ENCODE results near the gene NFILZ. TPM values are rescaled to one million over a fixed set of nuclear protein-coding genes. Genes with fewer than 3 reads are reported as not detected.
"Not testable (repeated sequence)": the region's sequence is repeated elsewhere in the genome, so short reads cannot be mapped to it uniquely, and the experiment has no call there.

The NFILZ gene
- total RNA-seq, 1 experiment from 2014 or later, result not detected

- DNase-seq (ENCODE audit: low read depth), result no peak
Observed at GRCh38 chr19:8611391-8611876, 19.0 kb upstream of the NFILZ start.

DNA sequence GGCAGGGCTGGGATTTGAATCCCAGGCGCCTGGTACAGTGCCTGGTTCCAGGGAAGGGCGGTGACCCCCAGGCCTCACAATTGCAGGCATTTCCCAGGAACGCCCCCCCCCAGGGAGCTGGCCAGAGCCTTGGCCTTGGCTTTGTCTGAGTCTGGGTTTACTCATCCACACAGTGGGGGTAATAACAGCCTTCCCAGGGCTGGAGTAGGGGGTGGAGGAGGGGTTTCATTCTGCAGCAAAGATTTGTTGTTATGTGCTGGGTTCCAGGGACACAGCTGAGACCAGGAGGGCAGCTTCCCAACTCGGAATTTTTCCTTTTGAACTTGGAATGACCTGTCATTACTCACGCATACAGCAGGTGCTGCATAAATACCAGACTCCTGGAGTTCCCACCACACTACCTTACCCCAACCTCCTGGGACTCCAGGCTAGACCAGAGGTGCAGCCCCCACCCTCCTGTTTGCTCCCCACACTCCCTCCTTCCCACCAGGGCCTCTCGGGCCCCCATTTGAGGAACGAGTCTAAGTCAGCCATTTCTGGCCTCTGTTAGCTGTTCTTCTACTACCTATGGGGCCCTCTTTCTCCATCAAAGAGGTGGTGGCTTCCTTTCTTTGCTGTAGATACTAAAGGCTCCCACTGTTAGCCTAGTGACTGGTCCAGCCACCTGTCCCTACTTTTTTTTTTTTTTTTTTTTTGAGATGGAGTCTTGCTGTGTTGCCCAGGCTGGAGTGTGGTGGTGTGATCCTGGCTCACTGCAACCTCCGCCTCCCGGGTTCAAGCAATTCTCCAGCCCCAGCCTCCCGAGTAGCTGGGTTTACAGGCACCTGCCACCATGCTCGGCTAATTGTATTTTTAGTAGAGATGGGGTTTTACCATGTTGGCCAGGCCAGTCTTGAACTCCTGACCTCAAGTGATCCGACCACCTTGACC is 18.3 kb upstream of the NFILZ start:
- peak; percentile 88 for DNase-seq (ENCODE audit: low read depth)

DNA sequence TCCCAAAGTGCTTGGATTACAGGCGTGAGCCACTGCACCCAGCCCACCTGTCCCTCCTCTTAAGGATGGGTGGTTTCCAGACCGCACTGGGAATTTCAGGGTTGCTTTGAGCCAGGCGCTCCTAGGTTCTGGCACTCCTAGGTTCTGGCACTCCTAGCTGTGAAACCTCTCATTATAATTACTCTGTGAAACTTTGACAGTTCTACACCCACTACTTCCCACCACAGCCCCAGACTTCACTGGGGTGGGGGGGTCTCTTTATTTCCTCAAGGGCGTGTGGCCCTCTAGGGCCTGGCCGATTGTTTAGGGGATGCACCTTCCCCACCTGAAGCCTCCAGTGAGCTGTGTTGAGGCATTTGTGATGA is 17.6 kb upstream of the NFILZ start:
- no peak for DNase-seq (ENCODE audit: low read depth)

DNA sequence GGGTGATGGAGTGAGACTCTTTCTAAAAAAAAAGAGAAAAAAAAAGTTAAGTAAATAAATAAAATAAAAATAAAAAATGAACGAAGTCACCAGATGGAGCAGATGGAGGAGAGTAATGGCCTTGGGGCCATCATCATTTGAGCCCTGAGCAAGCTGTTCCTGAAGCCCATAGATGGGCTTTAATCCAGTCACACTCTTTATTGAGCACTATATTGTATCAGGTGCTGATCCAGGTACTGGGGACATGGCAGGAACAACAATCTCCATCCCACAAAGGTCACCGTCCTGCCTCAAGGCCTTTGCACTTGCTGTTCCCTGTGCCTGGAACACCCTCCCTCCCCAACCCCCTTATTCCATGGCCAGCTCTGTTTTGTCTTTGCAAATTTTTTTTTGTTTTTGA is 16.0 kb upstream of the NFILZ start:
- no peak for DNase-seq (ENCODE audit: low read depth)

DNA sequence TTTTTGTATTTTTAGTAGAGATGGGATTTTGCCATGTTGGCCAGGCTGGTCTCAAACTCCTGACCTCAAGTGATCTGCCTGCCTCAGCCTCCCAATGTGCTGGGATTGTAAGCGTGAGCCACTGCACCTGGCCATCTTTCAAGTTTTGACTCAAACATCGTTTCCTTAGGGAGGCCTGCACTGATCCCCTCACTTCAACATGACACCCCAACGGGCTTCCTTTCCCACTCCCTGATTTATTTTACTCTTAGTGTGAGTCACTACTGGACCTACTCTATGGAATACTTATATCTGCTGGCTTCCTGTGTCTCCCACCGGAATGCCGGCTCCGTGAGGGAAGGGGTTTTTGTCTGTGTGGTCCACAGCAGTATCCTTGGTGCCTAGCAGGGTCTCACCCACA is 15.4 kb upstream of the NFILZ start:
- peak; percentile 77 for DNase-seq (ENCODE audit: low read depth)

- DNase-seq (ENCODE audit: low read depth), result peak; percentile 67
Observed at GRCh38 chr19:8615813-8616596, 14.4 kb upstream of the NFILZ start.

DNA sequence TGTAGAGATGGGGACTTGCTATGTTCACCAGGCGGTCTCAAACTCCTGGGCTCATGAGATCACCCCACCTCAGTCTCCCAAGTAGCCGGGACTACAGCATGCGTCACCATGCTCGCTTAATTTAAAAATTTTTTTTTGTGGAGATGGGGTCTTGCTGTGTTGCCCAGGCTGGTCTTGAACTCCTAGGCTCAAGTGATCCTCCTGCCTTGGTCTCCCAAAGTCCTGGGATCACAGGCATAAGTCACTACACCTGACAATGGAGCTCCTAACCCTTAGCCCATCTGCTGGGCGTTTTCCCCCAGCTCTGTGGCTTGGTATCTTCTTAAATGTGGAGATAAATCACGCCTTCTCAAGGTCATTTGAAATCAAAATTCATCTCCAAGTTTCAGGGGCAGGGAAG is 13.6 kb upstream of the NFILZ start:
- DNase-seq (ENCODE audit: low read depth), result no peak

DNA sequence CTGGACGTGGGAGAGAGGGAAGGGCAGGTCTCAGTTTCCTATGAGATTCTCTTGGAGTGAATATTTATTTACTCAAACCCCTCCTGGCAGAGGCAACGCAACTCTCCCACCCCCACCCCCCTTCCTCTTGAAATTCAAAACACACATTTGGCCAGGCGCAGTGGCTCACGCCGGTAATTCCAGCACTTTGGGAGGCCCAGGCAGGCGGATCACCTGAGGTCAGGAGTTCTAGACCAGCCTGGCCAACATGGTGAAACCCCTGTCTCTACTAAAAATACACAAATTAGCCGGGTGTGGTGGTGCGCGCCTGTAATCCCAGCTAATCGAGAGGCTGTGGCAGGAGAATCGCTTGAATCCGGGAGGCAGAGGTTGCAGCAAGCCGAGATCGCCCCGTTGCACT is 13.1 kb upstream of the NFILZ start:
- not testable (repeated sequence) for DNase-seq (ENCODE audit: low read depth)

GRCh38 chr19:8617984-8618383 is 12.4 kb upstream of the NFILZ start:
- no peak for DNase-seq (ENCODE audit: low read depth)

DNA sequence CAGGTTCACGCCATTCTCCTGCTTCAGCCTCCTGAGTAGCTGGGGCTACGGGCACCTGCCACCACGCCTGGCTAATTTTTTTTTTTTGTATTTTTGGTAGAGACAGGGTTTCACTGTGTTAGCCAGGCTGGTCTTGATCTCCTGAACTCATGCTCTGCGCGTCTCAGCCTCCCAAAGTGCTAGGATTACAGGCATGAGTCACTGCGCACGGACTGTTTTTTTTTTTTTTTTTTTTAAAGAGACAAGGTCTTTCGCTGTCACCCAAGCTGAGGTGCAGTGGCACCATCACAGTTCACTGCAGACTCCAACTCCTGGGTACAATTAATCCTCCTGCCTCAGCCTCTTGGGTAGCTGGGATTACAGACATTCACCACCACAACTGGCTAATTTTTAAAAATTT is 11.7 kb upstream of the NFILZ start:
- peak; percentile 70 for DNase-seq (ENCODE audit: low read depth)

- peak; percentile 35 for DNase-seq (ENCODE audit: low read depth)
Observed at GRCh38 chr19:8622886-8623285, 7.5 kb upstream of the NFILZ start.

- peak; percentile 37 for DNase-seq (ENCODE audit: low read depth)
Observed at GRCh38 chr19:8626842-8627241, 3.6 kb upstream of the NFILZ start.

DNA sequence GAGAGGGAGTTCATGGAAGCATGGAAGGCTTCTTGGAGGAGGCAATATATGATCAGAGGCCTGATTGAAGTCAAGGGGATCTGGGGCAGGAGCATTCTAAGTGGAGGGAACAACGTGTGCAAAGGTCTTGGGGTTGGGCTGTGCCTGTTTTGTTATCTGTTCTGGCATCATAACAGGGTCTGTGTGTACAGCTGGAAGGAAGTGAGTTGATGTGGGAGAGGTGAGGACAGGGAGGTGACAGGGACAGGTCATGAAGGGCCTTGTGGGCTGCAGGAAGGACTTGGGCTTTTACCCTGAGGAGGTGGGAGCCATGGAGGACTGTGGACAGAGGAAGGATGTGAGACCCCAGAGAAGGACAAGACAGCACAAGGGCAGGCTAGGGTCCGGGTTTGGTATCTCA is 1.2 kb upstream of the NFILZ start:
- no peak for DNase-seq (ENCODE audit: low read depth)

DNA sequence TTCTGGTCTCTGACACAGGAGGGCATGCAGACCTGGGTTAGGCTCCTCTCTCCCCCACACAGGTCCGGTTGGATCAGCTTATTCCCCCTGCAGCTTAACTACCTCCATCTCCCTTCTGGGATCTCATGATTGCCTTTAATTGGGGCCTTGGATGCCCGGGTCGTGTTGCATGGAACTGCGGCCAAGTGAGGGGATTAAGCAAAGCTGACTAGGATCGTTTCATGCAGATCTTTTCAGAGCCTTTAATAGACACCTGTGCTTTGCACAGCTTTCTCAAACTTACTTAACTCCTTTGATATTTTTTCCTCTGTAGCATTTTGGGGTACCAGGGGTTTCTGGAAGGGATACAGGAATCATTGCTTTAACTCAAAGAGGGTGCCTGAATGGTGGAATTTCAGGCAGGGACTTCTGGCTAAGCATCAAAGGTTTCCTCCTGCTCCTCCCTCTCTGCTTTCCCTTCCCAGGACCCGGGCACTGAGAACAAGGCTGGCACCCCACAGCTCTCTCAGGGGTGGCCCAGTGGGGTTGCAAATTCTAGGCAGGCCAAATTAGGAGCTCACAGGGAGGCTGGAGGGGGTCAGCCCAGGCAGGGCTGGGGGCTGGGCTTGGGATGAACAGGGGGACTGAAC is 477 bp downstream of the NFILZ start:
- no peak for DNase-seq (ENCODE audit: low read depth)

DNA sequence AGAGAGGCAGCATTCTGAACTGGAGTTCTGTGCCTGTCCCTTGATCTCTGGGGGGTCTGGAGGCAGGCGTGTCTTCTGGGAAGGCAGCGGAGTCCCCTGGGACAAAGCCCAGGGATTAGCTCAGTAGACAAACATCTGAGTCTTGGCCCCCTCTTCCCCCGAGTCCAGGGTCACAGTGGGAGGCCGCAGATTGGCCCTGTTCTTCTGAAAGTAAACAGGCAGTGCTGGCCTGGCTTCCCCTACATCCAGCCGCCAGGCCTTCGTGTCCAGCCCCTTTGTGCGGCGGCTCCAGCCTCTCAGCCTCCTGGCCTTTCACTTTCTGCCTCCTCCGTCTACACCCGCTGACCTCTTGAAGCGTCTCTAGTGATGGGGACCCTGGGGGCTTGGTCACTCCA is 989 bp downstream of the NFILZ start:
- peak; percentile 34 for DNase-seq (ENCODE audit: low read depth)

GRCh38 chr19:8635422-8635821 is 5.0 kb downstream of the NFILZ start:
- DNase-seq (ENCODE audit: low read depth), result peak; percentile 92

GRCh38 chr19:8637070-8637469 is 6.6 kb downstream of the NFILZ start:
- peak; percentile 73 for DNase-seq (ENCODE audit: low read depth)

GRCh38 chr19:8638078-8638619 is 7.7 kb downstream of the NFILZ start:
- peak; percentile 82 for DNase-seq (ENCODE audit: low read depth)

DNA sequence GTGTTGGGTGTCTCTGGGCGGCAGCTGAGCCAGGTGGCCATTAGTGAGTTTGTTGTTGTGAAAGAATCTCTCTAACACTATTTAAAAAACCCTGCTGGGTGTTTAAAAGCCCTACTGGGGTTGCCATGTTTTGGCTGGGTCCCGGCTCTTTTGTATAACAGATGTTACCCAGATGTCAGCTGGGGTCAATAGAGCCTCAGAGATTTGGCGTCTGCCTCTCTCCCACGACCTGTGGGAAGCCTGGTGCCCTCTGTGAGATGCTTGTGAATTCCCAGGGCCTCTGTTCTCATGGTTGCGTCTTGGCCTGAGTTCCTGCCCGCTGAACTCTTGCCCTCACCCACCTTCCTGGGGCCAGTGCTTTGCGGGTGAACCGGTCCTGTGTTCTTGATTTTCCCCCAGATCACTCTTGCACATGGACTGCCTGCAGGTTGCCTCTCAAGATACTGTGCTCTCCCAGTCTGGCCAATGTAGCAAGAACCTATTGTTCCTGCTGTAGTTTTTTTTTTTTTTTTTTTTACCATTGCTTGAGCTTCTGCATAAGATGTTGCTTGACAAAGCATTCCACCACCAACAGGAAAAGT is 9.5 kb downstream of the NFILZ start:
- DNase-seq (ENCODE audit: low read depth), result no peak

- no peak for DNase-seq (ENCODE audit: low read depth)
Observed at GRCh38 chr19:8640402-8641004, 10.1 kb downstream of the NFILZ start.

DNA sequence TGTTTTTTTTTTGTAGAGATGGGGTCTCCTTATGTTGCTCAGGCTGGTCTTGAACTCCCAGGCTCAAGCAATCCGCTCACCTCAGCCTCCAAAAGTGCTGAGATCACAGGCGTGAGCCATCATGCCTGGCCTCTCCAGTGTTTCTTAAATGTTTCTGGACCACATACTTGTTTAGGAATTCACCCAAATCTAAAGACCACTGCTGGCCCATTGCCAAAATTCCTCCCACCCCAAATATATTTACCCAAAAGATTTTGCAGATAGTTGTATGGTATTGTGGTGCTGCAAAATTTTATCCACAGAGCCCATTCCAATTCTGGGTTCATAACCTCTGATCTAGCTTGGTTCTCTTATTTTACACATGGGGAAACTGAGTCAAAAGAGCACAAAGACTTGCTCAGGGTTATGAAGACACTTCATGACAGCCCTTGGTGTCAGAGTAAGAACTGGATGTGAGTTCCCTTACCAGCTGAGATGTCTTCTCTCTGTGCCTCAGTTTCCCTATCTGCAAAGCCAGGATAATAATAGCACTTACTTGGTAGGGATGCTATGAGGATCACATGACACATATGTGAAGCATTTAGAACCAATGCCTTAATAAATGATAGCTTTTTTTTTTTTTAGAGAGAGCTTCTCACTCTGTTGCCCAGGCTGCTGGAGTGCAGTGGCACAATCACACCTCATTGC is 10.9 kb downstream of the NFILZ start:
- no peak for DNase-seq (ENCODE audit: low read depth)

Data from M059J (cell line).